Keratinocyte (primary cell): ENCODE results near the gene G2E3.
"Not testable (repeated sequence)": the region's sequence is repeated elsewhere in the genome, so short reads cannot be mapped to it uniquely, and the experiment has no call there.

ENCODE experiments used
- CTCF ChIP-seq, 3 experiments: IDR thresholded peaks in 1 of 3; conservative IDR thresholded peaks in 1 of 3; optimal IDR thresholded peaks in 1 of 3; 2 replicates in 2 of 3; 3 replicates in 1 of 3; pipeline versions ENCODE3 to v1.5.1; 2011; ENCODE audit warnings: low read length in 3 of 3, mild to moderate bottlenecking in 3 of 3, moderate library complexity in 2 of 3, control low read depth in 1 of 3, inconsistent platforms in 1 of 3; ENCODE audit not compliant: insufficient read depth in 2 of 3; ENCODE audit errors: extremely low read depth in 1 of 3
- EZH2 ChIP-seq: IDR thresholded peaks from one replicate; pipeline ENCODE4 v1.6.1; 2012; ENCODE audit warnings: inconsistent platforms, mild to moderate bottlenecking, low read length, moderate library complexity

GRCh38 chr14:30574777-30575176 is 15.8 kb downstream of the G2E3 start:
- TF ChIP-seq CTCF (optimal IDR thresholded peaks at IDR 0.05 in 1 of 3, IDR thresholded peaks at IDR 0.05 in 1 of 3, conservative IDR thresholded peaks at IDR 0.05 in 1 of 3; ENCODE audit: extremely low read depth in 1 of 3, insufficient read depth in 2 of 3, low read length in 3 of 3); EZH2: not testable (repeated sequence)
